GM10847 (cell line): ENCODE data around the gene SPOCD1.

Source experiments
- POLR2A ChIP-seq: IDR thresholded peaks from 2 replicates; pipeline ENCODE4 v1.6.1; 2011; ENCODE audit not compliant: insufficient read length; ENCODE audit errors: extremely low read depth

The SPOCD1 gene

GRCh38 chr1:31749785-31750735 is 65.8 kb downstream of the SPOCD1 start:
- TF ChIP-seq POLR2A, result no peak

- no peak for TF ChIP-seq POLR2A
Measured at GRCh38 chr1:31748365-31748764, 67.5 kb downstream of the SPOCD1 start.

- TF ChIP-seq POLR2A, result no peak
Measured at GRCh38 chr1:31747304-31747703, 68.5 kb downstream of the SPOCD1 start.

- no peak for TF ChIP-seq POLR2A
Measured at GRCh38 chr1:31746687-31747086, 69.1 kb downstream of the SPOCD1 start.

- TF ChIP-seq POLR2A, result no peak
Measured at GRCh38 chr1:31745946-31746670, 69.7 kb downstream of the SPOCD1 start.

- no peak for TF ChIP-seq POLR2A
Measured at GRCh38 chr1:31745096-31745945, 70.5 kb downstream of the SPOCD1 start.

GRCh38 chr1:31744165-31744888 is 71.5 kb downstream of the SPOCD1 start:
- TF ChIP-seq POLR2A, result no peak

GRCh38 chr1:31742462-31743212 is 73.2 kb downstream of the SPOCD1 start:
- no peak for TF ChIP-seq POLR2A
